ENCODE data around the gene CELF5.

DNA sequence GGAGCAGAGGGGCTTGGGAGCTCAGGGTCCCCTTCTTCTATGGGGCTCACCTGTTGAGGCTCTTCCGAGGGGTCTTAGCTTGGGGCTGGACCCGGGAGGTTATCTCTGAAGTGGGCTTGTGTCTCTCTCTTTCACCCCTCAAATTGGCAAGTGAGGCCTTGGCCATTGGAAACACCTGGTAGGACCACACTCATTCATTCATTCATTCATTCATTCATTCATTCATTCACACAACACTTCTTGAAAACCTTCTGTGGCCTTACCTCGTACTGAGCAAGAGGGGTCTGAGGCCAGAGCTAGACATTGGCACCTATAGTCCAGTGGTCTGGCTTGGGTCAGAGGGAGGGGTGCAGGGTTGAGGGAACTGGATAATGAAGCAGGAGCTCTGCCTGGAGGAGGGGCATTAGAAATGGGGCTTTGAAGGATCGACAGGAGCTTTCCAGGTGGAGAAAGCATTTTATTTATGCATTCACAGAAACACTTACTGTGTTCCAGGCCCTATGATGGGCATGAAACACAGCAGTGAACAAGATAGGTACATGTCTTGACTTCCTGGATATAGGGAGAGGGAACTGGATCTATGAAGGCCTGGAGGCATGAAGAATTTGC lies 5.5 kb downstream of the CELF5 start:
- TF ChIP-seq POLR2A (IDR thresholded peaks at IDR 0.05) = no peak
- TF ChIP-seq CTCF (IDR thresholded peaks at IDR 0.05) = no peak
- no peak for TF ChIP-seq POLR2AphosphoS5 (IDR thresholded peaks at IDR 0.05)
- no peak for TF ChIP-seq EP300 (IDR thresholded peaks at IDR 0.05)
